IPS-NIHi7 (cell line): ENCODE data around the gene SLC34A1.
"Not testable (repeated sequence)": the region's sequence is repeated elsewhere in the genome, so short reads cannot be mapped to it uniquely, and the experiment has no call there.

ENCODE experiments used
- DNase-seq: peaks from one replicate; pipeline ENCODE4 v3.0.0; 2012; ENCODE audit warnings: mixed read lengths; ENCODE audit errors: extremely low spot score

Gene SLC34A1

DNA sequence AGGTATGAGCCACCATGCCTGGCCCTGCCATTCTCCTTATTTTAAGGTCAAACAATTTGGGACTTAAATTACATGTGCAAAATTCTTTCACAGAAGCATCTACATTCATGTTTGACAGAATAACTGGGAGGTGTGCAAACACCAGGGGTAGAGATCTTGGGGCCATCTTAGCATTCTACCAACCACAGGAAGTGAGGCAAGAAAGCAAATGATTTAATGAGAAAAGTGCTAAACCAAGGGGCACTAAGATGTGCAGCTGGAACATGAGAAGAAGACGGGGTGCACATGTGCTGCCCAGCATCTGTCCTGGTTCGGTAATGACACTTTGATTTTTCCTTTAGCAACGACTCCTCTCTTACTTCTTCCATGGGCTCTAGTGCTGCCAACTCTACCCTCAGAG, 26.3 kb downstream of the SLC34A1 start:
- no peak for DNase-seq

DNA sequence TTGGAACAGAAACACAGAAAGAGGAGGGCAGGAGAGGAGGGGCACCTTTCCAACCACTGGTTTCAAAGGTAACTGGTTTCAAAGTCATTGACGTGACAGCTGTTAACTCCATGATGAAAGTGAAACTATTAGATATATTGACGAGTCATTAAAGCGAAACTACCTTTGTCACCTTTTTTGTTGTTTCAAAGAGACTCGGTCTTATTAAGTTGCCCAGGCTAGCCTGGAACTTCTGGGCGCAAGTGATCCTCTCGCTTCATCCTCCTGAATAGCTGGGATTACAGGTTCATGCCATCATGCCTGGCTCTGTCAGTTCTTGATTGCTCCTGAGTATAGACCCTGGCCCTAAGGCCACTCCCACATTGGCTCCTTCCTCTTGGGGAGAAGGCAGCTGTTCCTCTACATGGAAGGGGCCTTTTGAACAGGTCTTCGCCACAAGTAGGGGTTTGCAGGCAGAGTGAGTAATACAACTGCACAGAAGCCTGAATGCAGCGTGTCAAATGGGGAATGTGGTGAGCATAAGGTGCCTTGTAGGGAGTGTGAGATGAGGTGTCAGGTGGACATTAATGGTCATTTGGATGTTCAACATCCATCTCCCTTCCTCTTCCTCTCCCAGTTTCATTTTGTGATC, 28.5 kb downstream of the SLC34A1 start:
- DNase-seq, result no peak

DNA sequence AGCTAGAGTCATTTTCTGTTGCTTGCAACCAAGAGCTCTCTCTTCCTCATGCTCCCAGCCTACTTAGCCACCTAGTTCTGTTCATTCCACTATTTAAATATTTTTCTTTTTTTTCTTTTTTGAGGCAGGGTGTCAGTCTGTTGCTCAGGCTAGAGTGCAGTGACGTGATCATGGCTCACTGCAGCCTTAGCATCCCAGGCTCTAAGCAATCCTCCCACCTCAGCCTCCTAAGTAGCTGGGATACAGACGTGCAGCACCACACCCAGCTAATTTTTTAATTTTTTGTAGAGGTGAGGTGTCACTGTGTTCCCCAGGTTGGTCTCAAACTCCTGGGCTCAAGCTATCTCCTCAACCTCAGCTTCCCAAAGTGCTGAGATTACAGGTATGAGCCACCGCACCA, 30.2 kb downstream of the SLC34A1 start:
- DNase-seq, result no peak

DNA sequence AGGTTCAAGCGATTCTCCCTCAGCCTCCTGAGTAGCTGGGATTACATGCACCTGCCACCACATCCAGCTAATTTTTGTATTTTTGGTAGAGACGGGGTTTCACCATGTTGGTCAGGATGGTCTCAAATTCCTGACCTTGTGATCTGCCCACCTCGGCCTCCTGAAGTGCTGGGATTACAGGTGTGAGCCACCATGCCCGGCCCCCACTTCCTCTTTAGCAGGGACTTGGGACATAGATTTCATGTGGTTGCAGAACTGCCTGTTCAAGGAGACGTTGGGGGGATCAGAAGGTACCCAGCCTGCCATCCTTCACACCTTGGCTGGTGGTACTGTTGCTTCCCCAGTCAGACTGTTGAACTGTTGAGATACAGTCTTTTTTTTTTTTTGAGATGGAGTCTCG, 32.8 kb downstream of the SLC34A1 start:
- DNase-seq, result not testable (repeated sequence)

DNA sequence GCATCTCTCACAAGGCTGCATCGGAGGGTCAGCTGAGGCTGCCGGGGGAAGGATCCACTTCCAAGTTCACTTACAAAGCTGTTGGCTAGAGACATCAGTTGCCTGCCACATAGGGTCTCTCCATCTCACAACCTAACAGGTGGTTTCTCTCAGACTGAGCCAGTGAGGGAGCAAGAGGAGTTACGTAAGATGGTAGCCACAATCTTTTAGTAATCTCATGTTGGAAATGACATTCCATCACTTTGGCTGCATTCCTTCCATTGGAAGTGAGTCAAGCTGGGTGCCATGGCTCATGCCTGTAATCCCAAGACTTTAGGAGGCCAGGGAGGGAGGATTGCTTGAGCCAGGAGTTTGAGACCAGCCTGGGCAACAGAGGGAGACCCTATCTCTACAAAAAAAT, 34.8 kb downstream of the SLC34A1 start:
- DNase-seq, result no peak

DNA sequence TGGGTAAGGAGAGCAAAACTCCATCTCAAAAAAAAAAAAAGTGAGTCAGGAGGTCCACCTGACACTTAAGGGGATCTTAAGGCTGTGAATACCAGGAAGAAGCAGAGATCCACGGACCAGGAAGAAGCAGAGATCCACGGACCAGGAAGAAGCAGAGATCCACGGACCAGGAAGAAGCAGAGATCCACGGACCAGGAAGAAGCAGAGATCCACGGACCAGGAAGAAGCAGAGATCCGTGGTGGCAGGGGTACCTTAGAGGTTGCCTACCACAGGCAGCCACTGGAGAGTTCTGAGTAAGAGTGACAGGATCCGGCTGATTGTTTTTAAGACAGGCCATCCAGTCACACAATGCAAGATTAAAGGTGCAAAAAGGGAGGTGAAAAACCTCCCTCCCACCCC, 36.2 kb downstream of the SLC34A1 start:
- not testable (repeated sequence) for DNase-seq

DNA sequence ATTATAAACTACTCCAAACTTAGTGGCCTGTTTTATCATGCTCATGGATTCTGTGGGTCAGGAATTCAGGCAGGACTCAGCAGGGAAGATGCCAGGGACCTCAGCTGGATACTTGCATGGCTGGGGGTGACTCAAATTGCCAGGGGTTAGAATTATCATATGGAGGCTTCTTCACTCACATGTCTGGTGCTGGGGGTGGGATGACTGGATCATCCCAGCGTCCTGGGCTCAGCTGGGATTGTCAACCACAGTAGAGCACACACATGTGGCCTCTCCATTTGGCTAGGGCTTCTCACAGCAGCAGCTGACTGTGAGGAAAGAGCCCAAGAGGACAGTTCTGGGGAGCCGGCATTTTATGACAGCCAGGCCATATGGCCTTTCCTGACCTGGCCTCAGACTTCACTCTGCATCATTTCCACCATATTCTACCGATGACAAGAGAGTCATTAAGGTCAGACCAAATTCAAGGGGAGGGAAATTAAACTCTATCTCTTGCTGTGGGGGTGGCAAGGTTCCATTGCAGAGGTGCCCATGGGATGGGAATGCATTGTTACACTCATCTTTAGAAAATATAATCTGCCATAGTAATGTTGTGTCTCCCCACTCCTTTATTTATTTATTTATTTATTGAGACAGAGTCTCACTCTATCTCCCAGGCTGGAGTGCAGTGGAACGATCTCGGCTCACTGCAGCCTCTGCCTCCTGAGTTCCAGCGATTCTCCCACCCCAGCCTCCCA, 37.0 kb downstream of the SLC34A1 start:
- no peak for DNase-seq

DNA sequence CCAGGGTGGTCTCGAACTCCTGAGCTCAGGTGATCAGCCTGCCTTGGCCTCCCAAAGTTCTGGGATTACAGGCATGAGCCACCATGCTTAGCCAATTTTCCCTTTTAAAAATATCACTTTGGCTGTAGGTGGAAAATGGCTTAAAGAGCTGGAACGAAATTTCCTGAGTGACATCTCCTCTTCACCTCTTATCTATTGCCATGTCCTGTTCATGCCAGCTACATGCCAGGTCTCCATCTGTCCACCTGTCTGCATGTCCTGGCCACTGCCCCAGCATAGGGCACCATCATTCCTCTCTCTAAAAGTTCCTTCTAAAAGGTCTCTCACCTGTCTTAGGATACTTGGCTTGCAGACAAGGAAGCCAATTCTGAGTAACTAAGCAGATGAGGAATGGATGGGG, 39.4 kb downstream of the SLC34A1 start:
- no peak for DNase-seq

DNA sequence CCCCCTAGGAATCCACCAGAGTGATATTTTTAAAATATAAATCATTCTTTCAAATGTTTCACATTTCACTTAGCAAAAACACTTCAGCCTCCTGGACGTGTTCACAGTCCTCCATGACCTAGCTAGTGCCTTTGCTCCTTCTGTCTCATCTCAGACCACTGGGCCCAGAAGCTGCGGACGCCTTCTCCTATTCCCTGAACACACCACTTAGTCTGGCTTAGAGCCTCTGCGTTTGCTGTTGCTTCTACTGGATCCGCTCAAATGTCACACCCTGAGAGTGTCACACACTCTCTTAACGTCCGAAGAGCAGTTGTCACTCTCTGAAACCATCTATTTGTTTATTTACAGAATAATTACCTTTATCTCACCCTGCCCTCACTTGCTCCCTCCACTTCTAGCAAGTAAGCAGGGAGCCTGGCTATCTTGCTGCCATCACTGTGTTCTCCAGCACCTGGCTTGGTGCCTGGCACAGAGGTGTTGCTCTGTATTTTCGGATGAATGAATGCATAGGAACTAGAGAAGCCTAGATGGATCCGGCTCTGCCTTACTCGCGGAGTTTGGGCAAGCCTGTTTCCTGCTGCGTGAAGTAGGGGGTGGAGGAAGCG, 41.1 kb downstream of the SLC34A1 start:
- no peak for DNase-seq

DNA sequence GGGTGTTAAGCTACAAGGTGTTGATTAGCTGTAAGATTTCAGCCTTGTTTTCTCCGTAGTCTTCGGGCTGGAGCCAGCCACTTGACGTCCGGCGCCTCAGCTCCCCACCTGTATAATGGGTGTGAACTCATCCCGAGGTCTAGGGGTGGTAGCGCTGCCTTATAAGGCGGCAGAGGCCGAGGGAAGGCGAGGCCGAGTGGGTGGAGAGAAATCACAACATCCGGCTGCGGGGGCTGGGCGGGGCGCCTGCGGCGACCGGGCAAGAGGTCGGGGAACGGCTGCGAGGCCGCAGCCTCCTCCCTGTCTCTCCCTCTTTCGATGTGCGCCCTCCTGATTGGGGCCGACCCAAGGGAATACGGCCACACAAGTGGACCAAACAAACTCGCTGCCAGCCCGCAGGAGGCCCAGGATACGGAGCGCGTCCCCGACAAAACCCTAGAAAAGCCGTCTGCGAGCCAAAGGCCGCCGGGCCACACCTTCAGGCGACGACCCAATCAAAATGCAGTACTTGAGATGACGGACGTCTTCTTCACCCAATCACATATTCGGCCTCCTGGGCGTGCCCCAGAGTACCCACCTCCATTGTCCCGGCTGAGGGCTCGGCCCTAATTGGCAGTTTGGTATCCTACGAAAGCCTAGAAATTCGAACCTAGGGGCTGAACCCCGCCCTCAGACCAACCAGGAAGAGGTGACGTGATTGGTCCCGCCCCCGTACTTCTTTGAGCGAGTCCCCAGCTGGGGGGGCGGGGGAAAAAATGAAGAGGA, 41.7 kb downstream of the SLC34A1 start:
- peak; percentile 99 for DNase-seq

DNA sequence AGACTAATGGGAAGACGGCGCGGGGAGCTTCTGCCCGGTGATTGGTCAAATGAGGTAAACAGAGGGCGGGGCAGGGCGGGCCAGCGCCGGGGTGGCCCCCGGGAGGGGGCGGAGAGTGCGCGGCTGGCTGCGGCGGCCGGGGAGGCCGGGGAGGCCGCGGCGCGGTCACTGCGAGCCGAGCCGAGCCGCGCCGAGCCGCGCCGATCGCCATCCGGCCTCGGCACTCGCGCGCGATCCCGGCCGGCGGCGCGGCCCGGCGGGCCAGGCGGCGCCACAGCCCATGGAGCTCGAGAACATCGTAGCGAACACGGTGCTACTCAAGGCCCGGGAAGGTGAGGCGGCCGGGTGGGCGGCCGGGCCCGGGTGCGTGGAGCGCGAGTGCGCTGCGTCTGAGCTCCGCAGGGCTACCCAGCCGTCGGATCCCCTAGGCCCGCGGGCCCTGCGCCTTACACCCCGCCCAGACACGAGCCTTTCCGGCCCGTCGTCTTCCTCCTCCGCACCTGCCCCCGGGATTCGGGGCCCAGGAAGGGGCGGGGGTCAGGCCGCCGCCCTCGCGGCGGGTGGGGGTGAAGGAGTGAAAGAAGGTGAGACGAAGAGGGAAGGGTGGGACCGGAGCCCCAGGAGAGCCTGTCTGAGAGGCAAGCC, 42.5 kb downstream of the SLC34A1 start, which contains the start of gene GRK6:
Gene GRK6, plus strand, starts transcription at position 111 of the 645 bp plus-strand sequence. Its CDS starts 170 bp downstream, at position 281.
- DNase-seq, result peak; percentile 98

DNA sequence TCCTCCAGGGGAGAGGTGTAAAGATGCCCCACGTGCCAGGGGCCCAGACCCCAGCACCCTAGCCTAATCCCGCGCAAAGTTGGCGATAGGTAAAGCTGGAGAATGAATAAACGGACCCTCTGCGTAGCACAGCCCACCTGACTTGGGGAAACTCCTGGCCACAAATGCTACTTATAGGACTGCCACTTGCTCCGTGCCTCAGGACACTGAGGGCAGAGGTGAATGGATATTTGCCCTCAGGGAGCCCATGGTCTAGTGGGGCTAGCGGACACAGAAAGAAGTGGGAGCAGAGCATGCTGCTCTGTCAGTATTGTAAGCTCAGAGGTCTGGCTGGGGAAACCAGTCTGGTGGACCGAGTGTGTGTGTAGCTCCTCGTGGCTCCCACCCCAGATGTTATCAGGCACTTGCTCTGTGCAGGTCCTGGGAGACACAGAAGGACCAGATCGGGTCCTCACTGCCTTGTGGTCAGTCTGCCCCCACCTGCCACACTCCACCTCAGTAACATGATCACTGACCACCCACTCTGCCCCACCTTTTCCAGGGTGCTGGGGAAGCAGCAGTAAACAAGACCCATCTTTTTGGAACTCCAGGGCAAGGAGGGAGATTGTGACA, 43.1 kb downstream of the SLC34A1 start:
- DNase-seq, result no peak

DNA sequence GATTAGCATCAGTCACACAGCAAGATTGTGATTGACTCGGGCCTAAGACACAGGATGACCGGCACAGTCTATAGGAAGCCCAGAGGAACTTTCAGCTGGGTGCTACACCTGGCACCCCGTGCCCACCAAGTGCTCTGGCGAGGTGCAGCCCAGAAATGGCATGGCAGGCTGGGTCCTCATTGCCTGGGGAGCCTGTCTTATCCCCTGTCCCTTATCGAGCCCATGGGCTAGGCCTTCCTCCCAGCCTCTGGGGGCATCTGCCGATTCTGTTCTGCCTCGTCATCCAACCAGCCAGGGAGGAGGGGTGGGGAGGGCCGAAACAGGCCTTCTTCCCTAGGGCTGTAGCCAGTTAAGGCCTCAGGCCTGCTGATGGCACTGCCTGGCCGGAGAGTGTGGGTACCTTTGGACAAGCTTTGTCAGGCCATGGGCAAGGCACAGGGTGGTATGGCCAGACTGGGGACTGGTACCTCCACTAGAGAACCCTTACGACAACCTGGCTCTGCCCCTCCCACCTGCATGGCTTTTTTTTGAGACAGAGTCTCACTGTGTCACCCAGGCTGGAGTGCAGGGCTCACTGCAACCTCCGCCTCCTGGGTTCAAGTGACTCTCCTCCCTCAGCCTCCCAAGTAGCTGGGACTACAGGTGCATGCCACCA, 43.8 kb downstream of the SLC34A1 start:
- DNase-seq, result no peak

DNA sequence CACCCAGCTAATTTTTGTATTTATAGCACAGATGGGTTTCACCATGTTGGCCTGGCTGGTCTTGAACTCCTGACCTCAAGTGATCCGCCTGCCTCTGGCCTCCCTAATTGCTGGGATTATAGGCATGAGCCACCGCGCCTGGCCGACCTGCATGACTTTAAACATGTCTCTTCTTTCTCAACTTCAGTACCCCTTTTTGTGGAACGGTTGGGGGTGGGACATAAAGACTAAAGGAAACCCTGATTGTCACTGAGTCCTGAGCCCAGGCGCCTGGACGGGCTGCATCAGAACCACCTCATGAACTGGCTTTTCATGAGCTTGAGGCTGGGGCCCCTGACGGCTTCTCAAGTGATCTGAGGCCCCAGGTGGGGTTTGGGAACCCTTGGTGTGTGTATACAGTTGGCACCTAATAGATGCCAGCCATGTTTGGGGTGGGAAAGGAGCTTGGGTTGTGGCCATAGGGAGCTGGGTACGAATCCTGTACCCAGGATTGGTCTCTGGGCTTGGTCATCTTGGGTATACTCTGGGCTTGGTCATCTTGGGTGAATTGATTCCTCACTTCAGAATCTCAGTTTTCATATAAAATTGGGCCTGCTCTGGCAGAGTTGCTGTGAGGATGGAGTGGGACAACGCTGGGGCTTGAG, 44.5 kb downstream of the SLC34A1 start:
- no peak for DNase-seq

DNA sequence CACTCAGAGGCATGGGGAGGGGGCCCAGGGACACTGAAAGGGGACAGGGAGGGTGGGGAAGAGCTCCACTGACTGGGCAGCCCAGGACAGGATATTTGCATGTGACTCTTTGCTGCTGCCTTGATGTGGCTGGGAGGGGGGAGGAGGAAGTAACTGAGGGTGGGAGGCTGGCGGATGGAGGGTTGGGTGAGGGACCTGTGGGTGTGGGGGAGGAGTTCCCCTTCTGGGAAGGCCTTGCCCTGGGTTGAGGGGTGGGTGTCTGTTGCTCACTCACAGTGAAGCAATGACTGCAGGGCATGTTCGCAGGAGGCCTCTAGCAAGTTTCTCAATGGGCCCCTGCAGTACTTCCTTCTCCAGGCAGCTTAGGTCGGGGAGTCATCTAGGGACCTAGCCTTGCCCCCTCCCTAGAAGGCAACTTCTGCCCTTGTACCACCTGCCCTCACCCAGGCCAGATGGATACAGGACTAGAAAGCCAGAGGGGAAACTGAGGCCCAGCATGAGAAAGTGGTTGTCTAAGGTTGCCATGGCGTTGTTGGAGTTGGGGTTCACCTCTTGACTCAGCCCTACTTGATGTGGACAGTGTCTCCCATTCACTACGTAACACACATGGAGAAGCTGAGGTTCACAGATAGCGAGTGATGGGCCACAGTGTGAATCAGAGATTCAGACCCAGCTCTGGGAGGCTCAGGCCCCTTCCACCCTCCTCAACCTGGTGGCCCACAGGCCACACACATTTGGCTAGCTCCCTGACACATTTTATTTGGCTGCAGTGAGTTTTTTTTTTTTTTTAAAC, 45.2 kb downstream of the SLC34A1 start:
- no peak for DNase-seq

DNA sequence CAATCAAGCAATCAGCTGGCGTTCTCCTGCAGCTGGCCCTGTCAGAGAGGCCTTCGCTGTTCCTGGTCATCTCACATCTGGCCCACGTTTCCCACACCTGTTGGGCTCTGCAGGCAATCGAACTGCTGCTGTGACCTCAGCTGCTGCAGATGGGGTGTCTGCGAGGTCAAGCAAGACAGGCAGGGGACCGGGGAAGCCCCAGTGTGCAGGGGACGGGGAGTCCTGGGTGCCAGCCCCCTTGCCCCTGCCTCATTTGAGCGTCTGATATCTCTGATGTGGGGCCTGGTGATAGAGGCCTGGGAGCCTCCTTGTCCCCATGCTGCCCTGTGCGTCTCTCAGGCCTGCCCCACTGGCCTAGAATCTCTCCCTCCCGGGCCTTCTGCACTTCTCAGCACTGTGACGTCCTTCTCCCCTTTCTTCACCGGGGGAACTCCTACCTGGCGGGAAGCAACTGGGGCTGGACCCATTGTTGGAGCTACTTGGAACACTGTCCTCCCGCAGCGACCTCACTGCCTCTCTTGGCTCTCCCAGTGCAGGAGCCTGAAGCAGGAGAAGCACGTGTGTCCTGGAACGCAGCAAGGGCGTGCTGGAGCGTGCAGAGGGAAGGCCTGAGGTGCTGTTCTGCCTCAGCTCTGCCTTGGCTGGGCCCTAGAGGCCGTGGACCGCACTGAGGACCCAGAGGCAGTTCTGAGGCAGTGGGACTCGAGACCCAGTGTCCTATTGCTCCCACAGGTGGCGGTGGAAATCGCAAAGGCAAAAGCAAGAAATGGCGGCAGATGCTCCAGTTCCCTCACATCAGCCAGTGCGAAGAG, 46.1 kb downstream of the SLC34A1 start:
- no peak for DNase-seq

DNA sequence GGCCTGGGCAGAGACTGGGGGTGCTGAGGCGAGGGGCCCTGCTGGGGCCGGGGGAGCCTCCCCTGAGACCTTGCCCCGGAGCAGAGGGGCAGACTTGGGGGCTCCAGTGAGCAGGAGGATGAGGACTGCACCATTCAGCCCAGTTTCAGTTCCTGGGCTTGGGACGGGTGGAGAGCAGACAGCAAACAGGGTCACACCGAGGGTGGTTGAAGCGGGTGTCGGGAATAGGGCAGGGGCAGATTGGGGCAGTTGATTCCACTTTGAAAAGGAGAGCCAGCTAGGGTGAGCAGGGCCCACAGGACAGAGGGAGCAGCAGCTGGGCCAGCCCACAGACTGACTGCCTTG, 46.7 kb downstream of the SLC34A1 start:
- no peak for DNase-seq

DNA sequence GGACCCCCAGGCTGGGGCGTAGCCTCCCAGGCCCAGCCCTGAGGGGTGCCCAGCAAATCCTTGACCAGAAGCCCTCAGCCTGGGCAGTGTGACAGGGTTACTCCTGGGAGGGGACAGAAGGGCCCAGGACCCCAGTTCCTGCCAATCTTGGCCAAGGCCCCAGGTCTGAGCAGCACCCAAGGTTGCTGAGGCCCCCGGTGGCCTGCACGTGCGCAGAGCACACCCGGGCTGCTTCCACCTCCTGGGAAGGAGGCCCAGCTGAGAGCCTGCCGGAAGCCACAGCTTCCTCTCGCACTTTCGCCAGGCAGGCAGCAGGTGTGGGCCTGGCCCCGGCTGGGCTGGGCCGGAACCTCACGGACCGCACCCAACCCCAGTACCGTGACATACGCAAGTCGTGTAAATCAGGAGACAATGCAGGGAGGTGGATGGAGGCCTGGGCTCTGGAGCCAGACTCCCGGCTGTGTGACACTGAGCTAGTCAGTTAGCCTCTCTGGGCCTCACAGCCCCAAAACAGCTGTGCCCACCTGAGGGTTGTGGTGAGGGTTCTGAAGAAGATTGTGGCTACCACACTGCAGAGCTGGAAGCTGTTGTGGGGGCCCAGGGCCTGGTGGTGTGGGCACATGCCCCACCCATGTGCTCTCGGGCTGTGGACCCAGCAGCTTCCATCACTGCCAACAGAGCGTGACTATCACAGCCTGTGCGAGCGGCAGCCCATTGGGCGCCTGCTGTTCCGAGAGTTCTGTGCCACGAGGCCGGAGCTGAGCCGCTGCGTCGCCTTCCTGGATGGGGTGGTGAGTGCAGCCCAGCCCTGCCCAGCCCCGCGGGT, 47.3 kb downstream of the SLC34A1 start:
- no peak for DNase-seq
